Hepatocyte (in vitro differentiated cells): ENCODE measurements around the gene OPRM1. TPM values are rescaled to one million over a fixed set of nuclear protein-coding genes. Genes with fewer than 3 reads are reported as not detected.

Source experiments
- DNase-seq: peaks from one replicate; pipeline ENCODE4 v3.0.0-alpha.2; 2016; ENCODE audit warnings: low spot score
- H2AFZ ChIP-seq: fragments of 200-600 bp; sonication (generic); 2 replicates; pipeline ENCODE4 v1.6.0; 2016; ENCODE audit warnings: antibody characterized with exemption, mild to moderate bottlenecking
- H3K27ac ChIP-seq: fragments of 200-600 bp; sonication (generic); 2 replicates; pipeline ENCODE4 v1.5.1; 2016; ENCODE audit warnings: mild to moderate bottlenecking
- H3K27me3 ChIP-seq: fragments of 200-600 bp; sonication (generic); 2 replicates; pipeline ENCODE4 v1.6.1; 2016
- H3K36me3 ChIP-seq: fragments of 200-600 bp; sonication (generic); replicated peaks from 2 replicates; pipeline ENCODE4 v1.5.1; 2016; ENCODE audit warnings: low read depth; ENCODE audit not compliant: insufficient read depth
- H3K4me1 ChIP-seq: fragments of 200-600 bp; sonication (generic); 2 replicates; pipeline ENCODE4 v1.5.1; 2016; ENCODE audit warnings: mild to moderate bottlenecking, moderate library complexity; ENCODE audit not compliant: insufficient read depth
- H3K4me2 ChIP-seq: fragments of 200-600 bp; sonication (generic); 2 replicates; pipeline ENCODE4 v1.6.0; 2016
- H3K4me3 ChIP-seq: fragments of 200-600 bp; sonication (generic); 2 replicates; pipeline ENCODE4 v1.5.1; 2016; ENCODE audit warnings: mild to moderate bottlenecking
- H3K79me2 ChIP-seq: fragments of 200-600 bp; sonication (generic); 2 replicates; pipeline ENCODE4 v1.6.0; 2017; ENCODE audit warnings: mild to moderate bottlenecking
- H3K9me2 ChIP-seq: fragments of 200-600 bp; sonication (generic); replicated peaks from 2 replicates; pipeline ENCODE4 v1.6.0; 2017; ENCODE audit warnings: mild to moderate bottlenecking; ENCODE audit not compliant: insufficient read depth
- H3K9me3 ChIP-seq: fragments of 200-600 bp; sonication (generic); 2 replicates; pipeline ENCODE4 v1.5.1; 2016; ENCODE audit warnings: low read depth, mild to moderate bottlenecking
- H4K20me1 ChIP-seq: fragments of 200-600 bp; sonication (generic); 2 replicates; pipeline ENCODE4 v1.6.0; 2016; ENCODE audit warnings: mild to moderate bottlenecking; ENCODE audit not compliant: insufficient read depth, poor library complexity, severe bottlenecking
- EZH2 ChIP-seq: fragments of 200-600 bp; sonication (generic); IDR thresholded peaks from 2 replicates; pipeline ENCODE4 v1.6.1; 2016; ENCODE audit warnings: antibody characterized with exemption, mild to moderate bottlenecking, borderline replicate concordance
- EZH2phosphoT487 ChIP-seq: fragments of 200-600 bp; sonication (generic); IDR thresholded peaks from one replicate; pipeline ENCODE4 v1.6.1; 2018; ENCODE audit warnings: antibody characterized with exemption, mild to moderate bottlenecking, low read depth, moderate library complexity; ENCODE audit not compliant: unreplicated experiment, severe bottlenecking
- WGBS: methylation state at CpG from one replicate; pipeline ENCODE4 v1.1.6; 2016; ENCODE audit warnings: low lambda C conversion rate; ENCODE audit errors: missing lambda C conversion rate; 5-methylcytosine and 5-hydroxymethylcytosine counted together
- polyA plus RNA-seq: library from polyadenylated mRNA; unstranded; fragments of >200 nt; fragmentation: Nextera tagmentation; extraction: Ambion mirVana; gene quantifications from 2 replicates; pipeline ENCODE4 v1.2.1, GENCODE V29; 2016
- total RNA-seq: library from RNA; depleted of rRNA; stranded (reverse); fragments of >200 nt; gene quantifications from 2 replicates; pipeline ENCODE4 v1.2.3, GENCODE V29; 2014
- TF ChIP-seq, protein P1 (sequence below): fragments of 200-600 bp; sonication (generic); IDR thresholded peaks from 2 replicates; pipeline ENCODE4 v1.5.1; 2016; ENCODE audit warnings: antibody characterized with exemption, mild to moderate bottlenecking; ENCODE audit not compliant: poor library complexity

Gene OPRM1
- total and polyA plus RNA-seq, 2 experiments from 2014 or later, result not detected

GRCh38 chr6:154295733-154296132, 256.7 kb downstream of the OPRM1 start:
- Histone ChIP-seq H3K4me1 (peaks cover 7% of the 10 kb centered on the region), H3K27ac (no peak overlapping the region), H3K27me3 (no peaks in the 10 kb centered on the region), H3K9me3 (no peaks in the 10 kb centered on the region), H3K36me3 (no peaks in the 10 kb centered on the region), H3K4me3 (no peak overlapping the region), H4K20me1 (no peaks in the 10 kb centered on the region), H3K9me2 (no peaks in the 10 kb centered on the region), H2AFZ (no peak overlapping the region), H3K4me2 (no peak overlapping the region), H3K79me2 (no peaks in the 10 kb centered on the region)
- DNase-seq, result no peak
- WGBS, result 73% methylated on average over 4 of the region's 4 CpGs
- no peak for TF ChIP-seq EZH2phosphoT487
- no peak for TF ChIP-seq EZH2
- TF ChIP-seq, protein P1, sequence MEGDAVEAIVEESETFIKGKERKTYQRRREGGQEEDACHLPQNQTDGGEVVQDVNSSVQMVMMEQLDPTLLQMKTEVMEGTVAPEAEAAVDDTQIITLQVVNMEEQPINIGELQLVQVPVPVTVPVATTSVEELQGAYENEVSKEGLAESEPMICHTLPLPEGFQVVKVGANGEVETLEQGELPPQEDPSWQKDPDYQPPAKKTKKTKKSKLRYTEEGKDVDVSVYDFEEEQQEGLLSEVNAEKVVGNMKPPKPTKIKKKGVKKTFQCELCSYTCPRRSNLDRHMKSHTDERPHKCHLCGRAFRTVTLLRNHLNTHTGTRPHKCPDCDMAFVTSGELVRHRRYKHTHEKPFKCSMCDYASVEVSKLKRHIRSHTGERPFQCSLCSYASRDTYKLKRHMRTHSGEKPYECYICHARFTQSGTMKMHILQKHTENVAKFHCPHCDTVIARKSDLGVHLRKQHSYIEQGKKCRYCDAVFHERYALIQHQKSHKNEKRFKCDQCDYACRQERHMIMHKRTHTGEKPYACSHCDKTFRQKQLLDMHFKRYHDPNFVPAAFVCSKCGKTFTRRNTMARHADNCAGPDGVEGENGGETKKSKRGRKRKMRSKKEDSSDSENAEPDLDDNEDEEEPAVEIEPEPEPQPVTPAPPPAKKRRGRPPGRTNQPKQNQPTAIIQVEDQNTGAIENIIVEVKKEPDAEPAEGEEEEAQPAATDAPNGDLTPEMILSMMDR, result no peak
